Cortex of kidney (tissue), 1 donor: ENCODE measurements around the gene SLC12A6.

Source experiments
- DNase-seq: peaks from one replicate; lab custom pipeline; 2025; lab: John Stamatoyannopoulos, UW

Gene SLC12A6

GRCh38 chr15:34330279-34330678, 7.3 kb downstream of the SLC12A6 start:
- no peak for DNase-seq

GRCh38 chr15:34329006-34329405, 8.6 kb downstream of the SLC12A6 start:
- DNase-seq, result no peak

- DNase-seq, result no peak
Observed at GRCh38 chr15:34327906-34328305, 9.7 kb downstream of the SLC12A6 start.

- no peak for DNase-seq
Observed at GRCh38 chr15:34325368-34325767, 12.2 kb downstream of the SLC12A6 start.

- DNase-seq, result no peak
Observed at GRCh38 chr15:34324933-34325332, 12.6 kb downstream of the SLC12A6 start.

GRCh38 chr15:34323217-34323616, 14.4 kb downstream of the SLC12A6 start:
- DNase-seq, result no peak

- DNase-seq, result no peak
Observed at GRCh38 chr15:34318277-34319079, 19.1 kb downstream of the SLC12A6 start.

- DNase-seq, result no peak
Observed at GRCh38 chr15:34314491-34315490, 22.8 kb downstream of the SLC12A6 start.

- DNase-seq, result no peak
Observed at GRCh38 chr15:34311563-34311962, 26.0 kb downstream of the SLC12A6 start.

- no peak for DNase-seq
Observed at GRCh38 chr15:34304613-34305012, 33.0 kb downstream of the SLC12A6 start.

- DNase-seq, result no peak
Observed at GRCh38 chr15:34301058-34301457, 36.5 kb downstream of the SLC12A6 start.

GRCh38 chr15:34297059-34297458, 40.5 kb downstream of the SLC12A6 start:
- no peak for DNase-seq

GRCh38 chr15:34292621-34293020, 45.0 kb downstream of the SLC12A6 start:
- no peak for DNase-seq

GRCh38 chr15:34284937-34285336, 52.6 kb downstream of the SLC12A6 start:
- no peak for DNase-seq

GRCh38 chr15:34282384-34282783, 55.2 kb downstream of the SLC12A6 start:
- no peak for DNase-seq

GRCh38 chr15:34280193-34280592, 57.4 kb downstream of the SLC12A6 start:
- no peak for DNase-seq

GRCh38 chr15:34279368-34279767, 58.2 kb downstream of the SLC12A6 start:
- no peak for DNase-seq

- DNase-seq, result no peak
Observed at GRCh38 chr15:34275721-34276120, 61.9 kb downstream of the SLC12A6 start.

GRCh38 chr15:34275154-34275553, 62.4 kb downstream of the SLC12A6 start:
- no peak for DNase-seq

GRCh38 chr15:34271493-34271892, 66.1 kb downstream of the SLC12A6 start:
- DNase-seq, result no peak

GRCh38 chr15:34266751-34267150, 70.8 kb downstream of the SLC12A6 start:
- DNase-seq, result no peak

- DNase-seq, result no peak
Observed at GRCh38 chr15:34264076-34264475, 73.5 kb downstream of the SLC12A6 start.

GRCh38 chr15:34262362-34262761, 75.2 kb downstream of the SLC12A6 start:
- DNase-seq, result no peak
